HepG2 (cell line): ENCODE measurements around the gene ACD. TPM values are rescaled to one million over a fixed set of nuclear protein-coding genes. Genes with fewer than 3 reads are reported as not detected.

ENCODE experiments used
- ATAC-seq: fragments of 200-7000 bp; cut with Tn5 transposase; 3 replicates; pipeline ENCODE4 v1.9.1; 2020; ENCODE audit warnings: mild to moderate bottlenecking, moderate library complexity
- BruUV-seq: library from RNA; stranded (reverse); fragments of 400-500 nt; replicated peaks from 2 replicates; lab custom pipeline; 2021; lab: Mats Ljungman, UMichigan
- CTCF ChIA-PET: fragments of 300-600 bp; formaldehyde crosslinking; extraction: SDS; loops from one replicate; lab custom pipeline; 2021; ENCODE audit warnings: low total read pairs, inconsistent platforms, low intra/inter-chr PET ratio; lab: Yijun Ruan, JAX
- POLR2A ChIA-PET: fragments of 350-600 bp; sonication (Branson Sonifier 250); formaldehyde crosslinking; loops from one replicate; lab custom pipeline; 2020; ENCODE audit warnings: antibody characterized with exemption, inconsistent platforms; lab: Yijun Ruan, JAX
- DNase-seq: peaks from one replicate; pipeline ENCODE4 v3.0.0-alpha.2; 2015; ENCODE audit warnings: low spot score
- FAIRE-seq: peaks from 3 replicates; lab custom pipeline; 2011; peaks lifted over from hg19 to GRCh38; lab: Jason Lieb, UNC
- H2AFZ ChIP-seq: one replicate; pipeline ENCODE4 v1.6.1; 2011; ENCODE audit warnings: low read length, inconsistent platforms
- H3K27ac ChIP-seq: fragments of 300-600 bp; 3 replicates; pipeline ENCODE4 v1.8.0; 2011; ENCODE audit warnings: mixed run types, mild to moderate bottlenecking, mixed read lengths, low read length, inconsistent platforms; ENCODE audit not compliant: insufficient read depth; ENCODE audit errors: extremely low read length
- H3K27me3 ChIP-seq, 2 experiments: fragments of 200-600 bp in 1 of 2; 2 replicates in 1 of 2; 3 replicates in 1 of 2; pipeline versions ENCODE4 v1.6.0 to v1.8.0; 2011; ENCODE audit warnings: low read length in 2 of 2, mild to moderate bottlenecking in 2 of 2, moderate library complexity in 2 of 2, inconsistent platforms in 1 of 2; ENCODE audit not compliant: insufficient read depth in 2 of 2, control insufficient read depth in 1 of 2
- H3K36me3 ChIP-seq, 2 experiments: fragments of 200-600 bp in 1 of 2; replicated peaks in 1 of 2; 2 replicates in 1 of 2; 3 replicates in 1 of 2; pipeline versions ENCODE4 v1.5.1 to v1.8.0; 2011; ENCODE audit warnings: low read length in 2 of 2, inconsistent platforms in 1 of 2; ENCODE audit not compliant: insufficient read depth in 2 of 2, control insufficient read depth in 1 of 2
- H3K4me1 ChIP-seq: 2 replicates; pipeline ENCODE4 v1.5.1; 2012; ENCODE audit warnings: low read length, inconsistent platforms; ENCODE audit not compliant: insufficient read depth
- H3K4me2 ChIP-seq: 2 replicates; pipeline ENCODE4 v1.6.0; 2011; ENCODE audit warnings: low read depth, low read length, inconsistent platforms
- H3K4me3 ChIP-seq, 3 experiments: fragments of 200-600 bp in 1 of 3; sonication (generic), shearing (Covaris generic) in 1 of 3; replicated peaks in 1 of 3; 2 replicates each; pipeline ENCODE4 v1.5.1; 2011 to 2016; ENCODE audit warnings: low read length in 3 of 3, inconsistent platforms in 2 of 3, low read depth in 2 of 3, mild to moderate bottlenecking in 2 of 3, control low read depth in 1 of 3, mixed read lengths in 1 of 3; ENCODE audit not compliant: insufficient read depth in 1 of 3
- H3K79me2 ChIP-seq: one replicate; pipeline ENCODE4 v1.6.1; 2011; ENCODE audit warnings: low read length, inconsistent platforms; ENCODE audit not compliant: insufficient read depth
- H3K9ac ChIP-seq: 2 replicates; pipeline ENCODE4 v1.6.0; 2011; ENCODE audit warnings: mild to moderate bottlenecking, low read depth, low read length, inconsistent platforms; ENCODE audit not compliant: insufficient read depth
- H3K9me3 ChIP-seq: 2 replicates; pipeline ENCODE4 v1.5.1; 2012; ENCODE audit warnings: mild to moderate bottlenecking, low read length
- H4K20me1 ChIP-seq: 2 replicates; pipeline ENCODE4 v1.6.0; 2011; ENCODE audit warnings: inconsistent platforms, mild to moderate bottlenecking, low read length, moderate library complexity; ENCODE audit not compliant: insufficient read depth
- ARID2 ChIP-seq: sonication (generic); formaldehyde crosslinking; IDR thresholded peaks from 2 replicates; pipeline ENCODE4 v1.8.1; 2022; ENCODE audit warnings: mild to moderate bottlenecking, missing genetic modification reagents, borderline replicate concordance
- HDAC1 ChIP-seq: sonication (generic); formaldehyde crosslinking; IDR thresholded peaks from 2 replicates; pipeline ENCODE4 v1.5.1; 2020; ENCODE audit warnings: mild to moderate bottlenecking, missing genetic modification reagents
- SNAPC4 ChIP-seq: sonication (generic); formaldehyde crosslinking; IDR thresholded peaks from 2 replicates; pipeline ENCODE4 v1.4.0; 2020; ENCODE audit warnings: mild to moderate bottlenecking, missing genetic modification reagents
- TCF7 ChIP-seq: sonication (generic); IDR thresholded peaks from 2 replicates; pipeline ENCODE4 v1.6.1; 2016; ENCODE audit warnings: antibody characterized with exemption, low read depth
- TMF1 ChIP-seq: sonication (generic); formaldehyde crosslinking; IDR thresholded peaks from 2 replicates; pipeline ENCODE4 v1.8.1; 2022; ENCODE audit warnings: low read depth, missing genetic modification reagents
- ZNF430 ChIP-seq: sonication (generic); formaldehyde crosslinking; IDR thresholded peaks from 2 replicates; pipeline ENCODE4 v1.9.0; 2021; ENCODE audit warnings: mild to moderate bottlenecking, missing genetic modification reagents
- ZNF546 ChIP-seq: sonication (generic); formaldehyde crosslinking; conservative IDR thresholded peaks from 2 replicates; pipeline ENCODE4 v1.8.1; 2023; ENCODE audit warnings: mild to moderate bottlenecking, missing genetic modification reagents
- ZNF746 ChIP-seq: sonication (generic); formaldehyde crosslinking; IDR thresholded peaks from 2 replicates; pipeline ENCODE4 v1.8.0; 2022; ENCODE audit warnings: mild to moderate bottlenecking, missing genetic modification reagents
- ZNF792 ChIP-seq: IDR thresholded peaks from 2 replicates; pipeline ENCODE4 v1.6.1; 2016
- WGBS: methylation state at CpG from one replicate; pipeline ENCODE4 v1.1.6; 2017; ENCODE audit warnings: low lambda C conversion rate; 5-methylcytosine and 5-hydroxymethylcytosine counted together
- in situ Hi-C: cut with HindIII; loops from 2 replicates; pipeline ENCODE4 v1.10.0; 2017; ENCODE audit warnings: low pct_unique_long_range_greater_than_20kb; ENCODE audit not compliant: extremely low pct_ligation_motif_present
- intact Hi-C: fragments of 100-400 bp; cut with micrococcal nuclease; formaldehyde crosslinking; loops from one replicate; pipeline ENCODE4 v1.10.0; 2022; ENCODE audit not compliant: unreplicated experiment
- polyA plus RNA-seq, 8 experiments: library from polyadenylated mRNA; depleted of rRNA in 3 of 8; stranded (reverse) in 7 of 8; unstranded in 1 of 8; fragments of >200 nt; fragmentation: Illumina TruSeq in 4 of 8; extraction: Trizol in 4 of 8; gene quantifications; 2 replicates each; pipeline versions ENCODE4 v1.2.1 to v1.2.3, GENCODE V29; 2011 to 2016; ENCODE audit warnings: low read depth in 4 of 8, missing spikeins in 1 of 8, mixed read lengths in 1 of 8; ENCODE audit not compliant: insufficient read depth in 1 of 8
- total RNA-seq, 5 experiments: library from RNA; depleted of rRNA; stranded (reverse); fragments of >200 nt; fragmentation: Illumina TruSeq; extraction: Trizol; gene quantifications; 2 replicates each; pipeline ENCODE4 v1.2.3, GENCODE V29; 2016; ENCODE audit warnings: low read depth in 1 of 5
- TF ChIP-seq, protein P1 (sequence below): sonication (generic); formaldehyde crosslinking; IDR thresholded peaks from 2 replicates; pipeline ENCODE4 v1.4.0; 2020; ENCODE audit warnings: missing genetic modification reagents, borderline replicate concordance

ACD gene
- total and polyA plus RNA-seq, 2 of the 13 experiments (the other 11 are each of a cell fraction or from before 2014, with no cell fraction given): 32.6 to 38.3 TPM

DNA sequence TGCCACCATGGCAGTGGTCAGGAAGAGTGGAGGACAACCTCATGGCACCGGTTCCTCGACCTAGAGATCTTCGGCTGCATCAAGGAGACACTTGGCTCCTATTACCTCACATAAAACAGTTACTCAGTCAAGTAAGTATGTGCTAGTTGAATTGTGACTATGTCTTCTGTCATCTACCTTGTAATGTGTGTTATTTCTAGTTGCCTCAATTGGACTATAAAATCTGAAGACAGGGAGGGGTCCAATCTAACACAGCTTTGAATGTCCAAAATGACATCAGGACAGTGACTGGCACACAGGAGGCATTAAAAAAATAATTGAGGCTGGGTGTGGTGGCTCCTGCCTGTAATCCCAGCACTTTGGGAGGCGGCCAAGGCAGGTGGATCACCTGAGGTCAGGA is 23.7 kb upstream of the ACD start (continued):
- TF ChIP-seq, protein P1, sequence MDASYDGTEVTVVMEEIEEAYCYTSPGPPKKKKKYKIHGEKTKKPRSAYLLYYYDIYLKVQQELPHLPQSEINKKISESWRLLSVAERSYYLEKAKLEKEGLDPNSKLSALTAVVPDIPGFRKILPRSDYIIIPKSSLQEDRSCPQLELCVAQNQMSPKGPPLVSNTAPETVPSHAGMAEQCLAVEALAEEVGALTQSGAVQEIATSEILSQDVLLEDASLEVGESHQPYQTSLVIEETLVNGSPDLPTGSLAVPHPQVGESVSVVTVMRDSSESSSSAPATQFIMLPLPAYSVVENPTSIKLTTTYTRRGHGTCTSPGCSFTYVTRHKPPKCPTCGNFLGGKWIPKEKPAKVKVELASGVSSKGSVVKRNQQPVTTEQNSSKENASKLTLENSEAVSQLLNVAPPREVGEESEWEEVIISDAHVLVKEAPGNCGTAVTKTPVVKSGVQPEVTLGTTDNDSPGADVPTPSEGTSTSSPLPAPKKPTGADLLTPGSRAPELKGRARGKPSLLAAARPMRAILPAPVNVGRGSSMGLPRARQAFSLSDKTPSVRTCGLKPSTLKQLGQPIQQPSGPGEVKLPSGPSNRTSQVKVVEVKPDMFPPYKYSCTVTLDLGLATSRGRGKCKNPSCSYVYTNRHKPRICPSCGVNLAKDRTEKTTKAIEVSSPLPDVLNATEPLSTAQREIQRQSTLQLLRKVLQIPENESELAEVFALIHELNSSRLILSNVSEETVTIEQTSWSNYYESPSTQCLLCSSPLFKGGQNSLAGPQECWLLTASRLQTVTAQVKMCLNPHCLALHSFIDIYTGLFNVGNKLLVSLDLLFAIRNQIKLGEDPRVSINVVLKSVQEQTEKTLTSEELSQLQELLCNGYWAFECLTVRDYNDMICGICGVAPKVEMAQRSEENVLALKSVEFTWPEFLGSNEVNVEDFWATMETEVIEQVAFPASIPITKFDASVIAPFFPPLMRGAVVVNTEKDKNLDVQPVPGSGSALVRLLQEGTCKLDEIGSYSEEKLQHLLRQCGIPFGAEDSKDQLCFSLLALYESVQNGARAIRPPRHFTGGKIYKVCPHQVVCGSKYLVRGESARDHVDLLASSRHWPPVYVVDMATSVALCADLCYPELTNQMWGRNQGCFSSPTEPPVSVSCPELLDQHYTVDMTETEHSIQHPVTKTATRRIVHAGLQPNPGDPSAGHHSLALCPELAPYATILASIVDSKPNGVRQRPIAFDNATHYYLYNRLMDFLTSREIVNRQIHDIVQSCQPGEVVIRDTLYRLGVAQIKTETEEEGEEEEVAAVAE: no peak
- TF ChIP-seq TMF1 (no peak), ZNF546 (no peak), ZNF430 (CRISPR knock-in tag) (no peak), TCF7 (no peak), ZNF792 (CRISPR knock-in tag) (no peak)

DNA sequence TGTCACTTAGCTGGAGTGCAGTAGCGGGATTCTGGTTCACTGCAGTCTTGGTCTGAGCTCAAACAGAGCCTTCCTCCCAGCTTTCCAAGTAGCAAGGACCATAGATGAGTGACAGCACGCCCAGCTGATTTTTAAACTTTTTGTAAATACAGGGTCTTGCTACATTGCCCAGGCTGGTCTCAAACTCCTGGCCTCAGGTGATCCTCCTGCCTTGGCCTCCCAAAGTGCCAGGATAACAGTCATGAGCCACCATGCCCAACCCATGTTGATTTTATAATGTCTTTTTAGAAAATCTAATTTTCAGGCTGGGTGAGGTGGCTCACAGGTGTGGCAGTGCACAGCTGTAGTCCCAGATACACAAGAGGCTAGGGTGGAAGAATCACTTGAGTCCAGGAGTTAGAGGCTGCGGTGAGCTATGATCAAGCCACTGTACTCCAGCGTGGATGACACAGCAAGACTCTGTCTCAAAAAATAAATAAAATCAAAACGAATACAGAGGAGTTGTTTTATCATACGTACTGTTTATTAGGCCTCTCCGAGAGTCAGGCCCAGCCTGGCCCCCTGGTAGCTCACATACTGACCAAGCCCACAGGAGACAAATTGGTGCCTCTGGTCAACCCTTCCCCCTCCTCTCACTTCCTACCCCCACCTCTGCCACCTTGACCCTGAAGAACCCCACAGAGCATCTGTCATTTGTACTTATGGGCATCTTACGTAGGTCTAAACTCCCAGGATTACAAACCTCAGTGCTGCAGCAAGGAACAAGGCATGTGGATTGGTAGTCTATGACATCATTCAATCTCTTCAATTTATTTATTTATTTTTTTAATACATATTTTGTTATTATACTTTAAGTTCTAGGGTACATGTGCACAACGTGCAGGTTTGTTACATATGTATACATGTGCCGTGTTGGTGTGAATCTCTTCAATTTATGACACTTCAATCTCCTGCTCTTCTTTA is 20.2 kb upstream of the ACD start:
- H3K4me2 ChIP-seq: no peak overlapping the region
- ChIA-PET CTCF (no interaction called here), POLR2A (no interaction called here)
- WGBS: 93% methylated on average over 10 of the region's 10 CpGs
- no peaks in the 10 kb centered on the region for H4K20me1 ChIP-seq
- H3K79me2 ChIP-seq: no peaks in the 10 kb centered on the region
- H3K4me1 ChIP-seq: no peaks in the 10 kb centered on the region
- H3K27ac ChIP-seq: no peak overlapping the region
- ATAC-seq (no peak), FAIRE-seq (no peak), DNase-seq (no peak)
- no peak overlapping the region for H3K4me3 ChIP-seq
- no peaks in the 10 kb centered on the region for H3K27me3 ChIP-seq
- intact Hi-C loops: no loop called here
- in situ Hi-C loops: no loop called here
- H3K36me3 ChIP-seq: peaks cover 14 to 29% of the 10 kb centered on the region in 2 experiments
- H3K9ac ChIP-seq: no peak overlapping the region
- H2AFZ ChIP-seq: no peak overlapping the region
- no TSS peak for BruUV-seq
- no peaks in the 10 kb centered on the region for H3K9me3 ChIP-seq
- TF ChIP-seq ZNF746: no peak
- TF ChIP-seq ARID2: no peak
- TF ChIP-seq HDAC1 (CRISPR knock-in tag): no peak
- no peak for TF ChIP-seq SNAPC4 (CRISPR knock-in tag)
